ENCODE data around the gene VAV1. TPM values are rescaled to one million over a fixed set of nuclear protein-coding genes. Genes with fewer than 3 reads are reported as not detected.

The VAV1 gene
- total and polyA plus RNA-seq, 9 of the 15 experiments (the other 6 are each of a cell fraction or from before 2014, with no cell fraction given): 0.46 to 20.1 (median 11.1) TPM

DNA sequence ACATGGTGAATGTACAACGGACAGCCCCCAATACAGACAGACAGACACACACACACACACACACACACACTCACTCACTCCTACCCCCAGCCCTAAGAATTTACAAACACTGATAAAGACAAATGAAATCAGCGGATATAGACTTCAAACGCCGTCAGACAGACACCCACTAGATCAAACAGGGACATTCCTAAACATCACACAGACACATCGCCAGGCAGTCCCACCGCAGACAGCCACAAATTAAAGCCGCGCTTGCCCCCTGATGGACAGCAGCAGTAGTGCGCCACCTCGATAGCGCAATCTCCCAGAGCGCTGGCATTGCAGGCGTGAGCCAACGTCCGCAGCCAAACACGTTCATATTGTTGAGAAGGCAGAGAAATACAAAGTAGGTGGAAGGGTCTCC is 90.2 kb downstream of the VAV1 start (continued):
- TF ChIP-seq CHAMP1 (IDR thresholded peaks at IDR 0.05) (no peak), CEBPZ (IDR thresholded peaks at IDR 0.05; ENCODE audit: borderline replicate concordance, low read depth, low read length) (no peak), NELFE (IDR thresholded peaks at IDR 0.05; ENCODE audit: insufficient read depth, insufficient read length) (no peak), NR0B1 (IDR thresholded peaks at IDR 0.05; ENCODE audit: partially characterized antibody) (no peak), ZNF766 (CRISPR knock-in tag; conservative IDR thresholded peaks at IDR 0.05) (no peak), ZNF12 (CRISPR knock-in tag; IDR thresholded peaks at IDR 0.05) (no peak), ZNF436 (CRISPR knock-in tag; IDR thresholded peaks at IDR 0.05) (no peak), RBM39 (optimal IDR thresholded peaks at IDR 0.05; ENCODE audit: low read depth, low read length) (no peak), TRIM25 (IDR thresholded peaks at IDR 0.05; ENCODE audit: borderline replicate concordance) (no peak), ZNF274 (IDR thresholded peaks at IDR 0.05; ENCODE audit: borderline replicate concordance, low read depth, low read length) (no peak), KAT8 (IDR thresholded peaks at IDR 0.05; ENCODE audit: low read depth) (no peak), NFIX (CRISPR knock-in tag; IDR thresholded peaks at IDR 0.05; ENCODE audit: low read depth) (no peak), MECOM (CRISPR knock-in tag; IDR thresholded peaks at IDR 0.05) (no peak), ZNF76 (CRISPR knock-in tag; IDR thresholded peaks at IDR 0.05; ENCODE audit: borderline replicate concordance) (no peak), THRA (IDR thresholded peaks at IDR 0.05) (no peak)
- TF ChIP-seq, protein P1, sequence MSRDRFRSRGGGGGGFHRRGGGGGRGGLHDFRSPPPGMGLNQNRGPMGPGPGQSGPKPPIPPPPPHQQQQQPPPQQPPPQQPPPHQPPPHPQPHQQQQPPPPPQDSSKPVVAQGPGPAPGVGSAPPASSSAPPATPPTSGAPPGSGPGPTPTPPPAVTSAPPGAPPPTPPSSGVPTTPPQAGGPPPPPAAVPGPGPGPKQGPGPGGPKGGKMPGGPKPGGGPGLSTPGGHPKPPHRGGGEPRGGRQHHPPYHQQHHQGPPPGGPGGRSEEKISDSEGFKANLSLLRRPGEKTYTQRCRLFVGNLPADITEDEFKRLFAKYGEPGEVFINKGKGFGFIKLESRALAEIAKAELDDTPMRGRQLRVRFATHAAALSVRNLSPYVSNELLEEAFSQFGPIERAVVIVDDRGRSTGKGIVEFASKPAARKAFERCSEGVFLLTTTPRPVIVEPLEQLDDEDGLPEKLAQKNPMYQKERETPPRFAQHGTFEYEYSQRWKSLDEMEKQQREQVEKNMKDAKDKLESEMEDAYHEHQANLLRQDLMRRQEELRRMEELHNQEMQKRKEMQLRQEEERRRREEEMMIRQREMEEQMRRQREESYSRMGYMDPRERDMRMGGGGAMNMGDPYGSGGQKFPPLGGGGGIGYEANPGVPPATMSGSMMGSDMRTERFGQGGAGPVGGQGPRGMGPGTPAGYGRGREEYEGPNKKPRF (IDR thresholded peaks at IDR 0.05; ENCODE audit: low read depth, low read length): no peak

Data from K562 (cell line).